Neural progenitor cell (in vitro differentiated cells): Measurements from ENCODE around the gene RNASEH2C. TPM values are rescaled to one million over a fixed set of nuclear protein-coding genes. Genes with fewer than 3 reads are reported as not detected.
"Not testable (repeated sequence)": the region's sequence is repeated elsewhere in the genome, so short reads cannot be mapped to it uniquely, and the experiment has no call there.

Source experiments
- DNase-seq: peaks from one replicate; pipeline ENCODE4 v3.0.0-alpha.2; 2016; ENCODE audit warnings: low spot score
- H2AFZ ChIP-seq: fragments of 200-600 bp; sonication (generic); replicated peaks from 2 replicates; pipeline ENCODE4 v1.6.1; 2016; ENCODE audit warnings: antibody characterized with exemption
- H3F3A ChIP-seq: fragments of 200-600 bp; sonication (generic); 2 replicates; pipeline ENCODE4 v1.6.1; 2016; ENCODE audit warnings: antibody characterized with exemption, low read depth
- H3K27ac ChIP-seq: fragments of 200-600 bp; sonication (generic); 2 replicates; pipeline ENCODE4 v1.5.1; 2016; ENCODE audit warnings: mild to moderate bottlenecking
- H3K27me3 ChIP-seq: fragments of 200-600 bp; sonication (generic); 2 replicates; pipeline ENCODE4 v1.6.1; 2016; ENCODE audit warnings: mild to moderate bottlenecking, moderate library complexity
- H3K36me3 ChIP-seq: fragments of 200-600 bp; sonication (generic); 2 replicates; pipeline ENCODE4 v1.5.1; 2016
- H3K4me1 ChIP-seq: fragments of 200-600 bp; sonication (generic); 2 replicates; pipeline ENCODE4 v1.6.1; 2016; ENCODE audit warnings: mixed run types
- H3K4me2 ChIP-seq: fragments of 200-600 bp; sonication (generic); 2 replicates; pipeline ENCODE4 v1.6.1; 2016
- H3K4me3 ChIP-seq: fragments of 200-600 bp; sonication (generic); 2 replicates; pipeline ENCODE4 v1.5.1; 2016
- H3K79me2 ChIP-seq: fragments of 200-600 bp; sonication (generic); 2 replicates; pipeline ENCODE4 v1.6.1; 2016; ENCODE audit warnings: low read depth
- H3K9ac ChIP-seq: fragments of 200-600 bp; sonication (generic); 2 replicates; pipeline ENCODE4 v1.6.1; 2016
- H3K9me3 ChIP-seq: fragments of 200-600 bp; sonication (generic); 2 replicates; pipeline ENCODE4 v1.5.1; 2016; ENCODE audit warnings: low read depth
- H4K20me1 ChIP-seq: fragments of 200-600 bp; sonication (generic); 2 replicates; pipeline ENCODE4 v1.6.1; 2016; ENCODE audit warnings: low read depth
- H3K27ac Mint-ChIP-seq: 3 replicates; pipeline ENCODE4 v1.8.0; 2021; ENCODE audit warnings: mixed read lengths
- H3K27me3 Mint-ChIP-seq: 2 replicates; pipeline ENCODE4 v1.8.0; 2022; ENCODE audit warnings: low read depth, mild to moderate bottlenecking, inconsistent platforms, moderate library complexity, mixed read lengths; ENCODE audit not compliant: insufficient read depth
- H3K36me3 Mint-ChIP-seq: 3 replicates; pipeline ENCODE4 v1.8.0; 2021; ENCODE audit warnings: mixed read lengths
- H3K4me1 Mint-ChIP-seq: 3 replicates; pipeline ENCODE4 v1.8.0; 2021; ENCODE audit warnings: mixed read lengths
- H3K4me3 Mint-ChIP-seq: 3 replicates; pipeline ENCODE4 v1.8.0; 2021; ENCODE audit warnings: mild to moderate bottlenecking, moderate library complexity, mixed read lengths
- H3K9me3 Mint-ChIP-seq: 3 replicates; pipeline ENCODE4 v1.8.0; 2020; ENCODE audit warnings: mixed read lengths
- EZH2 ChIP-seq: fragments of 200-600 bp; sonication (generic); IDR thresholded peaks from 2 replicates; pipeline ENCODE4 v1.6.1; 2017; ENCODE audit warnings: antibody characterized with exemption, mild to moderate bottlenecking, moderate library complexity
- EZH2phosphoT487 ChIP-seq: fragments of 200-600 bp; sonication (generic); IDR thresholded peaks from 2 replicates; pipeline ENCODE4 v1.6.1; 2017; ENCODE audit warnings: antibody characterized with exemption
- total RNA-seq: library from RNA; depleted of rRNA; stranded (reverse); fragments of >200 nt; gene quantifications from 2 replicates; pipeline ENCODE4 v1.2.3, GENCODE V29; 2015; ENCODE audit warnings: low replicate concordance
- TF ChIP-seq, protein P1 (sequence below): fragments of 200-600 bp; sonication (generic); IDR thresholded peaks from 2 replicates; pipeline ENCODE4 v1.5.1; 2017; ENCODE audit warnings: antibody characterized with exemption, mild to moderate bottlenecking

RNASEH2C gene
- total RNA-seq, 1 donor from 2014 or later: 23.4 TPM

GRCh38 chr11:65692367-65692766 is 28.2 kb downstream of the RNASEH2C start:
- Histone ChIP-seq H3K36me3 (no peaks in the 10 kb centered on the region), H3K4me1 (no peaks in the 10 kb centered on the region), H4K20me1 (no peaks in the 10 kb centered on the region), H2AFZ (peak overlapping the region; percentile 86), H3F3A (peaks cover 4% of the 10 kb centered on the region), H3K4me3 (no peak overlapping the region), H3K27me3 (no peaks in the 10 kb centered on the region), H3K9me3 (no peaks in the 10 kb centered on the region), H3K4me2 (no peak overlapping the region), H3K9ac (no peak overlapping the region), H3K27ac (no peak overlapping the region), H3K79me2 (no peaks in the 10 kb centered on the region)
- H3K4me3 Mint-ChIP-seq: peak overlapping the region; percentile 2
- DNase-seq: no peak
- peak overlapping the region; percentile 21 for H3K27ac Mint-ChIP-seq
- peaks cover 9% of the 10 kb centered on the region for H3K4me1 Mint-ChIP-seq
- H3K9me3 Mint-ChIP-seq: no peaks in the 10 kb centered on the region
- TF ChIP-seq, protein P1, sequence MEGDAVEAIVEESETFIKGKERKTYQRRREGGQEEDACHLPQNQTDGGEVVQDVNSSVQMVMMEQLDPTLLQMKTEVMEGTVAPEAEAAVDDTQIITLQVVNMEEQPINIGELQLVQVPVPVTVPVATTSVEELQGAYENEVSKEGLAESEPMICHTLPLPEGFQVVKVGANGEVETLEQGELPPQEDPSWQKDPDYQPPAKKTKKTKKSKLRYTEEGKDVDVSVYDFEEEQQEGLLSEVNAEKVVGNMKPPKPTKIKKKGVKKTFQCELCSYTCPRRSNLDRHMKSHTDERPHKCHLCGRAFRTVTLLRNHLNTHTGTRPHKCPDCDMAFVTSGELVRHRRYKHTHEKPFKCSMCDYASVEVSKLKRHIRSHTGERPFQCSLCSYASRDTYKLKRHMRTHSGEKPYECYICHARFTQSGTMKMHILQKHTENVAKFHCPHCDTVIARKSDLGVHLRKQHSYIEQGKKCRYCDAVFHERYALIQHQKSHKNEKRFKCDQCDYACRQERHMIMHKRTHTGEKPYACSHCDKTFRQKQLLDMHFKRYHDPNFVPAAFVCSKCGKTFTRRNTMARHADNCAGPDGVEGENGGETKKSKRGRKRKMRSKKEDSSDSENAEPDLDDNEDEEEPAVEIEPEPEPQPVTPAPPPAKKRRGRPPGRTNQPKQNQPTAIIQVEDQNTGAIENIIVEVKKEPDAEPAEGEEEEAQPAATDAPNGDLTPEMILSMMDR: no peak
- TF ChIP-seq EZH2: no peak
- TF ChIP-seq EZH2phosphoT487: no peak
- peaks cover 9% of the 10 kb centered on the region for H3K27me3 Mint-ChIP-seq
- no peaks in the 10 kb centered on the region for H3K36me3 Mint-ChIP-seq

DNA sequence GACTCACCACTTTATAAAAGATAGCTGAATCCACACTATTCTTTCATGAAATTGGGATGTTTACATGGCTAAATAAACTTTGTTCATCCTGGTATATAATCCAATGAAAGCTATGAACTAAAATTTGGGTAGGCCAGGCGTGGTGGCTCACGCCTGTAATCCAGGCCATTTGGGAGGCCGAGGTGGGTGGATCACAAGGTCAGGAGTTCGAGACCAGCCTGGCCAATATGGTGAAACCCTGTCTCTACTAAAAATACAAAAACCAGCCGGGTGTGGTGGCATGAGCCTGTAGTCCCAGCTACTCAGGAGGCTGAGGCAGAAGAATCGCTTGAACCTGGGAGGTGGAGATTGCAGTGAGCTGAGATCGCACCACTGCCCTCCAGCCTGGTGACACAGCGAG is 28.8 kb downstream of the RNASEH2C start:
- not testable (repeated sequence) for H3K9me3 ChIP-seq, DNase-seq, H3F3A ChIP-seq, H3K79me2 ChIP-seq, H3K9me3 Mint-ChIP-seq, H3K4me3 Mint-ChIP-seq, H3K27me3 Mint-ChIP-seq, H3K27me3 ChIP-seq, H3K36me3 Mint-ChIP-seq, H3K4me3 ChIP-seq, H3K4me2 ChIP-seq, H3K27ac ChIP-seq, H3K4me1 ChIP-seq, H4K20me1 ChIP-seq, H3K27ac Mint-ChIP-seq, H3K36me3 ChIP-seq, H3K4me1 Mint-ChIP-seq, H3K9ac ChIP-seq
- H2AFZ ChIP-seq: peak overlapping the region; percentile 86

GRCh38 chr11:65685981-65686380 is 34.6 kb downstream of the RNASEH2C start:
- Histone ChIP-seq H3K4me3 (no peak overlapping the region), H3K4me1 (no peaks in the 10 kb centered on the region), H4K20me1 (no peaks in the 10 kb centered on the region), H2AFZ (no peak overlapping the region), H3K36me3 (no peaks in the 10 kb centered on the region), H3K4me2 (no peak overlapping the region), H3F3A (no peaks in the 10 kb centered on the region), H3K79me2 (no peaks in the 10 kb centered on the region), H3K9me3 (no peaks in the 10 kb centered on the region), H3K27ac (no peak overlapping the region), H3K9ac (no peak overlapping the region), H3K27me3 (peaks cover 12% of the 10 kb centered on the region)
- no peak overlapping the region for H3K27ac Mint-ChIP-seq
- no peak for TF ChIP-seq EZH2
- TF ChIP-seq EZH2phosphoT487: no peak
- TF ChIP-seq, protein P1: no peak
- no peak for DNase-seq
- no peaks in the 10 kb centered on the region for H3K9me3 Mint-ChIP-seq
- no peak overlapping the region for H3K4me3 Mint-ChIP-seq
- peaks cover 4% of the 10 kb centered on the region for H3K4me1 Mint-ChIP-seq
- peaks cover 13% of the 10 kb centered on the region for H3K27me3 Mint-ChIP-seq
- H3K36me3 Mint-ChIP-seq: no peaks in the 10 kb centered on the region

- not testable (repeated sequence) for H3K9me3 Mint-ChIP-seq, H4K20me1 ChIP-seq, H2AFZ ChIP-seq, H3K79me2 ChIP-seq, H3K4me3 Mint-ChIP-seq, H3K36me3 Mint-ChIP-seq, H3K4me2 ChIP-seq, DNase-seq, H3K4me1 ChIP-seq, H3K27ac Mint-ChIP-seq, H3K36me3 ChIP-seq, H3F3A ChIP-seq, H3K9me3 ChIP-seq, H3K27ac ChIP-seq, H3K9ac ChIP-seq, H3K4me1 Mint-ChIP-seq, H3K4me3 ChIP-seq
- peaks cover 13% of the 10 kb centered on the region for H3K27me3 Mint-ChIP-seq
- H3K27me3 ChIP-seq: peaks cover 12% of the 10 kb centered on the region
Observed at GRCh38 chr11:65683480-65683879, 37.1 kb downstream of the RNASEH2C start.
